Measurements from ENCODE around the gene EIF4ENIF1.

DNA sequence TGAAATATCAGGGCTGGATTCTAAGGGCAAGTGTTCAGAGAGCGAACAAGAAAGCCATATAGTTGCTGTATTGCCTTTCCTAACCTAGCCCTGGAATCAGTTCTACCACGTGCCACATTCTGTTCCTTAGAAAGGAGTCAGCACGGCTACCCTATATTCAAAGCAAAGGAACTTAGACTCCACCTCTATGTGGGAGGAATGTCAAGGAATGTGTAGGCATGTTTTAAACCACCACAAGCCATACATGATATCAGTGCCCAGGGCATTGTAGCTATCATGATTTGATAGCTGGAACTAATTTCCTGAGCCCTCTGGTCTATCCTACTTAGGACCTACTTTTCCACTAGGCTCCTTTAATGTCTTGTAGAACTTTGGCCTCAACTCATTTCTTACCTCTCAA is 2.5 kb upstream of the EIF4ENIF1 start:
- TF ChIP-seq POLR2AphosphoS5 (IDR thresholded peaks at IDR 0.05) (no peak), CTCF (IDR thresholded peaks at IDR 0.05) (no peak), POLR2A (IDR thresholded peaks at IDR 0.05) (no peak)

All from stomach (tissue), 4 donors.